GM19438 (cell line): ENCODE data around the gene PLA2G4B.

ENCODE experiments used
- ATAC-seq: cut with Tn5 transposase; IDR thresholded peaks from one replicate; pipeline ENCODE4 v1.9.1; 2021; ENCODE audit warnings: low read depth; ENCODE audit not compliant: unreplicated experiment

The PLA2G4B gene

DNA sequence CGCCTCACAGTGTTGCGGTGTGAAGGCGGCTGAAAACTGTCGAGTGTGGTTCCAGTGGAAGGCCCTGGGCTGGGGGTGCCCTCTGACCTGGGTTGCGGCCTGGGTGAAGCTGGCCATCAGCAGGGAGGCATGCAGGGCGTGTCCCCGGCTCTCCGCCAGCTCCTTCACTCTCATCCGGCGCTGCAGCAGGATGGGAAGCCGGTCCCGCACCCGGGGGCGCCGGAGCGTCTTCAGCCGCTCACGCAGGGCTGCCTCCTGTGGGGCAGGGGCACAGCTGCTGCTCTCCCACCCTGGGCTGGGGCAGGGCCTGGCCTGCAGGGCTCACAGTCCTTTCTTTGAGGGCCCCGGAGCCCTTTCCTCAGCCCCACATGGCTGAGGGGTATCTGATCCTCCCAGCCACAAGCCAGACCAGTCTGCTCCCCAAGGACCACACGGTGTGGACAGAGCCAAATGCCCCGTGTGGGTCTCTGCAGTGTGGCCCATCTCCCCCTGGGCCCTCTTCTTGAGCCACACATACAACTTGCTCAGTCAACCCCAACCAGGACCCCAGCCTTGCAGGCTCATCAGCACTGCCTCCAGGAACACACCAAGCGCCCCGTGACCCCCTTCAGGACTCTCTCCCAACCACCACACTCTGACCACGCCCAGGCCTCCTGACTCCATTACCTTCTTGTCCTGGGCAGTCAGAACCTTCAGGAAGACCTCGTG is 28.4 kb downstream of the PLA2G4B start:
- no peak for ATAC-seq

- ATAC-seq: no peak
These were observed 29.7 kb downstream of the PLA2G4B start for GRCh38 chr15:41868321-41868720.

DNA sequence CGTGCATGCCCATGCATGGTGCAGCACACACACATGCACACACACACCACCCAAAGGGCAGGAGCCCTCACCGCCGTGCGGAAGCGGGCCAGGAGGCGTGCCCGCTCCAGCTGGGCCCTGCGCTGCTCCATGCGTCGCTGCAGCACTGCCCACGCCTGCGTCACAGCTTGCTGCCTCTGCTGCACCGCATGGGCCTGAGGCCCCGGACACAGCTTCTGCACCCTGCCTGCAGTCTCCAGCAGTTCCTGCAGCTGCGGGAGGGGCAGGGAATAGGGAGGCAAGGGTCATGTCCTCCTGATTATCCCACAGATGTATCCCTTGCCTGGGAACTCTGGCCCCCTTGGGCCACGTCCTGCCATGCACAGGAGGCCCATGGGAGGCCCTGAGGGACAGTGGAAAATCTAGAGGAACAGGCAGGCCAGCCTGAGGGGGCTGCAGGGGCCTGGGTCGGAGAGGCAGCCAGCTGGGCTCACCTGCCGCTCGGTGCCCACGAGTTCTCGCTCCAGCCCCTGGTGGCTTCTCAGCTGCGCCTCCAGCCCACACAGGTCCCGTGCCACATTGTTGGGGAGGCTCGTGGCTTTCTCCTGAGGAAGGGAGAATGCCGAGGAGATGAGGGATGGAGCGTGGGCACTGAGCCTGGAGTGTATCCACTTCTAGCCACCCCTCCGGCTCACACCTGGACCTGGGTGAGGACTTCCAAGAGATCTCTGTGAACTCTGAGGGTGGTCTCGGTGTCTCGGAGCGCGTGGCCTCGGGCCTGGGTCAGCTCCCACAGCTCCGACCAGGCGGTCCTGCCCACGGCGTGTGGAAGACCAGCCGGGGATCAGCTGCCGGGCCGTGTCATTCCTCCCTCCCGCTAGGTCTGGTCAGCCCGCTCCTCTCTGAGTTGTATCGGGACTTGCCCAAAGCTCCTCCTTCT is 31.4 kb downstream of the PLA2G4B start:
- no peak for ATAC-seq

- ATAC-seq: no peak
These were observed 32.0 kb downstream of the PLA2G4B start for GRCh38 chr15:41870689-41871081.

DNA sequence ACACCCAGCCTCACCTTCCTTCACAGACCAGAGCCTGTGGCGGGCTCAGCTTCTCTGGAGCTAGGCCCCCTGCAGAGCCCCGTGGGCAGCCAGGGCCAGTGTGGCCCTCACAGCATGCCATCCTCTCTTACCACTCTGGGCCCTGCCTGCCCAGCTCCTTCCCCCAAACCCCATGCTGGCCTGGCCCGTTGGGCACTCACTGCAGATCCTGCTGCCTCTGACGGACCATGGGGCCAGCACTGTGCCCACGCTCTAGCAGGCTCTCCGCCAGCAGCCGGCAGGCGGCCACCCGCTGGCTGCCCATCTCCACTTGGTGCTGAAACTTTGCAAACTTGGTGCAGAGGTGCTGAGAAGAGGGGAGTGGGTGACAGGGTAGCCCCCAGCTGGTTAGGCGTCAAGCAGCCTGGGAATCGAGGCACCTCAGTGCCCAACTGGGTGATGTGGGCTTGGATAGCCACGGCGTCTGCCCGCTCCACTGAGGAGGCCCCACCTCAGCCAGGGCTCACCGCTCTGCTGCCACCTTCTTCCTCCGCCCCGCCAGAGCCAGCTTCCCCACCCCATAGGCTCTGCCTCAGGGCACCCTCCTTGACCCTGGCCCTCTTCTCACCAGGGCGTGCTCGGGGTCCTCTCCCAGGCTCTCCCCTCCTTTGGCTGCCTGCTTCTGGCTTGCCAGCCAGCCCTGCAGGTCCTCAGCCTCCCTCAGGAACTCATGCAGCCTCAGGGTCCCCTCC is 32.7 kb downstream of the PLA2G4B start:
- no peak for ATAC-seq

- ATAC-seq: no peak
These were observed 33.6 kb downstream of the PLA2G4B start for GRCh38 chr15:41872166-41872747.

DNA sequence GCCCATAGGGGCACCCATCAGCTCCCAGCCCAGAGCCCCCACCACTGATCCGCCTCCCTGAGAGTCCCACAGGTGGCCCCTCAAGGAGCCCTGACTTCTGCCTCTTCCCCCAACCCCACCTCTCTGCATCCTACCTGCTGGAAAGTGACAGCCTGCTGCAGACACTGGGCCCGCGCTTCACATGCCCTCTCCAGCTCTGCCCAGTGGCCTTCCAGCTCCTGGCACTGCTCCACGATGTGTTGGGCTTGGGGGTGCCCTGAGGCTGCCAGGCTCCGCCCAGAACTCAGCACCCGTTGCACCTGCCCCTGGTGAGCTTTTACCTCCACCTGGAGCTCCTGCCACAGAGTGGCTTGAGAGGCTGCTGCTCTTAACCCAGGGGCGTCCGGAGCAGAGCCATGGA is 35.1 kb downstream of the PLA2G4B start:
- no peak for ATAC-seq

DNA sequence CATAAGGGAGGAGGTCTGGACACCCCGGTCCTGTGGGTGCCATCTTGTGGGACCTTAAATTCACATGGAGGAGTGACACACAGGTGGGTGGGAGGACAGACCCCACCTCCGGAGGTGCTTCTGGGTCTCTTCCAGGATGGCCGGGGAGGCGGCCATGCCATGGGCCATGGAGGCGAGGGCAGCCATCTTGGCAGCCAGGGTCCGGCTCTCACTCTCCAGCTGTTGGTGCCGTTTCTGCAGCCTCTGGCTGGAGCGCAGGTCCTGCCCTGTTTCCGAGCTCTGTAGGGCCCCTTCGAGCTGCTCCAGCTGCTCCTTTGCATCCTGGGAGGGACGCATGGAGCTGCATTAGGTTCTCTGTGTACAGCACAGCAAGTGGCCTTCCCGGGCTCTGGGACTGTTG is 36.1 kb downstream of the PLA2G4B start:
- no peak for ATAC-seq

DNA sequence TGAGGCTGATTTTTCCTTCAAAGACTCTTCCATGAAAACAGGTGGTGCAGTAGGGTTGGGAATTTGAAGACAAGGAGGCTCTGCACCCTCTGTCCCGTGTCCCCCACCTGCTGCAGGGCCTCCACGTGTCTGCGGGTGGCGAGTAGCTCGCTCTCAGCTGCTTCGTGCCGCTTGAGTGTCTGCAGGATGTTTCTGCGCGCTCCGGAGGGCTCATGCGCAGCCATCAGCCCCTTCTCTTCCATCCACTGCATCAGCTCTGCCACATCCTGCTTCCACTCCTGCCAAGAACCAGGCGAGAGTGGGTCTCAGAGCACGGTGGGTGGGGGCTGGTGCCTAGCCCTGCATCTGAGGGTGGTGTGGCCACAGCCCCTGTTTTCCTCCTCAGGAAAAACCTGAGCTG is 37.4 kb downstream of the PLA2G4B start:
- no peak for ATAC-seq

GRCh38 chr15:41876689-41877088 is 38.0 kb downstream of the PLA2G4B start:
- no peak for ATAC-seq

- ATAC-seq: no peak
These were observed 39.1 kb downstream of the PLA2G4B start for GRCh38 chr15:41877631-41878354.

- no peak for ATAC-seq
These were observed 39.7 kb downstream of the PLA2G4B start for GRCh38 chr15:41878355-41878699.

GRCh38 chr15:41879321-41879845 is 40.7 kb downstream of the PLA2G4B start:
- no peak for ATAC-seq

GRCh38 chr15:41880156-41880877 is 41.7 kb downstream of the PLA2G4B start:
- ATAC-seq: no peak

GRCh38 chr15:41881086-41881485 is 42.4 kb downstream of the PLA2G4B start:
- no peak for ATAC-seq

DNA sequence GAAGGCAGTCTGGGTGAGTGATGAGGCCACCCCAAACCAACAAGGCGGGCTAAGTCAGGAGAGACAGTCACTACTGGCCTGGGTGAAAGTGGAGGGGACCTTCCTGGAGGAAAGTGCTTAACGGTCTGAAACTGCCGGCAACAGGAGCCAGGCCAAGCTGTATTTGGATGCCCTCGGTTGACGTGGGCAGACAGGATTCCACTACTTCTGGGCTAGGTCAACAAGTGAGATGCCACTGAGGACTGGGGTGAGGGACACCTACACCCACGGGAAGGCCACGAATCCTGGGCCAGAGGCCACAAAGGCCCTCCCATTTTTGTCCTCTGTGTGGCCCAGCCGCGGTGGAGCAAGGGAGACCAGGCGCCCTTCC is 42.9 kb downstream of the PLA2G4B start:
- no peak for ATAC-seq

DNA sequence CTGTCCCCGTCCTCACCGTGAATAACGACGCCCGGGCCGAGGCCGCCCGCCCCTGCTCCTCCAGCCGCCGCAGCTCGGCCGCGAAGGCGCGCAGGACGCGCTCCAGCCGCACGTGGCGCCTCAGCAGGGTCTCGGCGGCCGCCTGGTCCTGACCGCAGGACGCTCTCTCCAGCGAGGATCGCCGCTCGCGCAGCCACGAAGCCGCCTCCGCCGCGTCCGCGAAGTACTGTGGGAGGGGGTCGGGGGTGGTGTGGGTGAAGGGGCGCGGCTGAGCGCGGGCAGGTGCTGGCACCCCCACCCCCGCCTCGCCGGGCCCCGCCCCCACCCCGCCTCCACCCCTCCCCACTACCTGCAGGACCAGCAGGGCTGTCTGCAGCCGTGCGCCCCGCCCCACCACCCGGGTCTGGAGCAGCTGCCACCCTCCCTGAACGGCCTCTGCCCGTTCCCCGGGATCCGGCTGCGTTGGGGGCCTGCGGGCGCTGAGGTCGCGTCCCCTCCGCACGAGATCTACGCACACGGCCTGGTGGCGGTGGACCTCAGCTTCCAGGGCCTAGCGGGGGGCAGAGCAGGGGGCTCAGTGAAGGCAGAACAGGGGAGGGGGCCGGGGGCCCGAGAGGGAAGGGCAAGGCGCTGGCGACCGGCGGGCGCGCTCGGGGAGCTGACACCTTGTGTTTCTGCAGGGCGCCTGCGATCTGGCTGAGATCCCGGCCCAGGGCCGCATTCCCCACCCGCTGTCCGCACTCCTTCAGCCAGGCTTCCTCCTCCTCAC is 43.5 kb downstream of the PLA2G4B start:
- ATAC-seq: no peak

GRCh38 chr15:41882689-41883483 is 44.2 kb downstream of the PLA2G4B start:
- no peak for ATAC-seq
